ENCODE results near the gene LZTS3.
"Not testable (repeated sequence)": the region's sequence is repeated elsewhere in the genome, so short reads cannot be mapped to it uniquely, and the experiment has no call there.

DNA sequence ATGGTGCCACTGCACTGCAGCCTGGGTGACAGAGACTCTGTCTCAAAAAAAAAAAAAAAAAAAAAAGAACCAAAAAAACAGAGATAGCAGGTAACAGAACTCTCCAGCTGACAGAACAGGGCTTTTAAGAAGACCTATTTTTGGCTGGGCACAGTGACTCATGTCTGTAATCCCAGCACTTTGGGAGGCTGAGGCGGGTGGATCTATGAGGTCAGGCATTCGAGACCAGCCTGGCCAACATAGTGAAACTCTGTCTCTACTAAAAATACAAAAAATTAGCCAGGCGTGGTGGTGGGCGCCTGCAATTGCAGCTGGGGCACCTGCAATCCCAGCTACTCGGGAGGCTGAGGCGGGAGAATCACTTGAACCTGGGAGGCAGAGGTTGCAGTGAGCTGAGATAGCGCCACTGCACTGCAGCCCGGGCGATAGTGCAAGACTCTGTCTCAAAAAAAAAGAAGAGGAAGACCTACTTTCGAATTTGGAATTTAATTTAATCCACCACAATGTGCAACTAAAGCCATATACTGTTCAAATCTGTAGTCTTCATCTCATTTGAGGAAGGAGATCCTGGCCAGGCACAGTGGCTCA lies 21.2 kb downstream of the LZTS3 start:
- not testable (repeated sequence) for TF ChIP-seq CTCF (IDR thresholded peaks at IDR 0.05); CHD2 (IDR thresholded peaks at IDR 0.05; ENCODE audit: low read length, partially characterized antibody); HDAC2 (IDR thresholded peaks at IDR 0.05); CHD4 (IDR thresholded peaks at IDR 0.05; ENCODE audit: borderline replicate concordance); EP300 (IDR thresholded peaks at IDR 0.05); CEBPB (IDR thresholded peaks at IDR 0.05)
- TF ChIP-seq, protein P1, sequence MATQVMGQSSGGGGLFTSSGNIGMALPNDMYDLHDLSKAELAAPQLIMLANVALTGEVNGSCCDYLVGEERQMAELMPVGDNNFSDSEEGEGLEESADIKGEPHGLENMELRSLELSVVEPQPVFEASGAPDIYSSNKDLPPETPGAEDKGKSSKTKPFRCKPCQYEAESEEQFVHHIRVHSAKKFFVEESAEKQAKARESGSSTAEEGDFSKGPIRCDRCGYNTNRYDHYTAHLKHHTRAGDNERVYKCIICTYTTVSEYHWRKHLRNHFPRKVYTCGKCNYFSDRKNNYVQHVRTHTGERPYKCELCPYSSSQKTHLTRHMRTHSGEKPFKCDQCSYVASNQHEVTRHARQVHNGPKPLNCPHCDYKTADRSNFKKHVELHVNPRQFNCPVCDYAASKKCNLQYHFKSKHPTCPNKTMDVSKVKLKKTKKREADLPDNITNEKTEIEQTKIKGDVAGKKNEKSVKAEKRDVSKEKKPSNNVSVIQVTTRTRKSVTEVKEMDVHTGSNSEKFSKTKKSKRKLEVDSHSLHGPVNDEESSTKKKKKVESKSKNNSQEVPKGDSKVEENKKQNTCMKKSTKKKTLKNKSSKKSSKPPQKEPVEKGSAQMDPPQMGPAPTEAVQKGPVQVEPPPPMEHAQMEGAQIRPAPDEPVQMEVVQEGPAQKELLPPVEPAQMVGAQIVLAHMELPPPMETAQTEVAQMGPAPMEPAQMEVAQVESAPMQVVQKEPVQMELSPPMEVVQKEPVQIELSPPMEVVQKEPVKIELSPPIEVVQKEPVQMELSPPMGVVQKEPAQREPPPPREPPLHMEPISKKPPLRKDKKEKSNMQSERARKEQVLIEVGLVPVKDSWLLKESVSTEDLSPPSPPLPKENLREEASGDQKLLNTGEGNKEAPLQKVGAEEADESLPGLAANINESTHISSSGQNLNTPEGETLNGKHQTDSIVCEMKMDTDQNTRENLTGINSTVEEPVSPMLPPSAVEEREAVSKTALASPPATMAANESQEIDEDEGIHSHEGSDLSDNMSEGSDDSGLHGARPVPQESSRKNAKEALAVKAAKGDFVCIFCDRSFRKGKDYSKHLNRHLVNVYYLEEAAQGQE (IDR thresholded peaks at IDR 0.05) = not testable (repeated sequence)

Measured in A549 (cell line).